IMR-90 (cell line): Measurements from ENCODE around the gene TMEM163. TPM values are rescaled to one million over a fixed set of nuclear protein-coding genes. Genes with fewer than 3 reads are reported as not detected.

Experiments
- ATAC-seq: fragments of 200-7000 bp; cut with Tn5 transposase; 2 replicates; pipeline ENCODE4 v1.9.1; 2020; ENCODE audit warnings: low read depth, mild to moderate bottlenecking, moderate library complexity
- BruUV-seq: library from RNA; stranded (reverse); fragments of 400-500 nt; replicated peaks from 2 replicates; lab custom pipeline; 2021; lab: Mats Ljungman, UMichigan
- CTCF ChIA-PET: fragments of 300-600 bp; formaldehyde crosslinking; extraction: SDS; loops from one replicate; lab custom pipeline; 2021; ENCODE audit warnings: antibody characterized with exemption; lab: Yijun Ruan, JAX
- POLR2A ChIA-PET: fragments of 300-600 bp; sonication (Branson Sonifier 250); formaldehyde crosslinking; loops from one replicate; lab custom pipeline; 2022; ENCODE audit warnings: antibody characterized with exemption; ENCODE audit not compliant: unreplicated experiment; lab: Charles Lee
- DNase-seq: peaks from one replicate; pipeline ENCODE4 v3.0.0; 2013
- H2AFZ ChIP-seq: replicated peaks from 2 replicates; pipeline ENCODE3; 2013; ENCODE audit warnings: low read length, mild to moderate bottlenecking; ENCODE audit not compliant: poor library complexity
- H2AK5ac ChIP-seq: 2 replicates; pipeline ENCODE4 v1.6.1; 2013; ENCODE audit warnings: low read depth, low read length, inconsistent platforms
- H2AK9ac ChIP-seq: replicated peaks from 2 replicates; pipeline ENCODE3; 2013; ENCODE audit warnings: mild to moderate bottlenecking, low read depth, low read length, moderate library complexity; ENCODE audit not compliant: poor library complexity
- H2BK120ac ChIP-seq: 2 replicates; pipeline ENCODE4 v1.6.1; 2013; ENCODE audit warnings: low read depth, low read length, inconsistent platforms
- H2BK15ac ChIP-seq: 3 replicates; pipeline ENCODE4 v1.6.1; 2013; ENCODE audit warnings: low read depth, low read length, inconsistent platforms
- H2BK20ac ChIP-seq: 2 replicates; pipeline ENCODE4 v1.6.1; 2013; ENCODE audit warnings: low read depth, mild to moderate bottlenecking, inconsistent platforms, low read length, moderate library complexity
- H2BK5ac ChIP-seq: 2 replicates; pipeline ENCODE4 v1.6.1; 2013; ENCODE audit warnings: mild to moderate bottlenecking, low read depth, low read length, inconsistent platforms; ENCODE audit not compliant: poor library complexity, severe bottlenecking
- H3K14ac ChIP-seq: replicated peaks from 2 replicates; pipeline ENCODE4 v1.6.1; 2013; ENCODE audit warnings: low read depth, low read length, inconsistent platforms
- H3K18ac ChIP-seq: 2 replicates; pipeline ENCODE4 v1.6.1; 2013; ENCODE audit warnings: low read depth, low read length, control low read depth
- H3K23ac ChIP-seq: 2 replicates; pipeline ENCODE4 v1.6.1; 2013; ENCODE audit warnings: low read depth, low read length, inconsistent platforms
- H3K27ac ChIP-seq: 2 replicates; pipeline ENCODE4 v1.5.1; 2013; ENCODE audit warnings: mild to moderate bottlenecking, control low read depth, low read length; ENCODE audit not compliant: insufficient read depth
- H3K27me3 ChIP-seq: 2 replicates; pipeline ENCODE4 v1.6.1; 2013; ENCODE audit warnings: low read length; ENCODE audit not compliant: control insufficient read depth, insufficient read depth
- H3K36me3 ChIP-seq: 2 replicates; pipeline ENCODE4 v1.6.1; 2013; ENCODE audit warnings: low read length, mixed read lengths; ENCODE audit not compliant: control insufficient read depth, insufficient read depth
- H3K4ac ChIP-seq: 2 replicates; pipeline ENCODE4 v1.6.1; 2013; ENCODE audit warnings: low read depth, low read length, inconsistent platforms
- H3K4me1 ChIP-seq: 2 replicates; pipeline ENCODE4 v1.6.1; 2013; ENCODE audit warnings: low read length, mixed read lengths; ENCODE audit not compliant: control insufficient read depth, insufficient read depth
- H3K4me2 ChIP-seq: 2 replicates; pipeline ENCODE4 v1.6.1; 2013; ENCODE audit warnings: low read depth, mild to moderate bottlenecking, control low read depth, low read length, moderate library complexity
- H3K4me3 ChIP-seq: 2 replicates; pipeline ENCODE4 v1.5.1; 2013; ENCODE audit warnings: low read depth, mild to moderate bottlenecking, control low read depth, low read length, moderate library complexity; ENCODE audit not compliant: insufficient read depth
- H3K56ac ChIP-seq: 2 replicates; pipeline ENCODE4 v1.6.1; 2013; ENCODE audit warnings: low read length, inconsistent platforms; ENCODE audit not compliant: insufficient read depth; ENCODE audit errors: extremely low read depth
- H3K79me1 ChIP-seq, 2 experiments: 2 replicates each; pipeline ENCODE4 v1.6.1; 2013; ENCODE audit warnings: low read length in 2 of 2, inconsistent platforms in 1 of 2, low read depth in 1 of 2
- H3K9ac ChIP-seq: 2 replicates; pipeline ENCODE4 v1.6.1; 2013; ENCODE audit warnings: low read depth, low read length, control low read depth
- H3K9me1 ChIP-seq: 2 replicates; pipeline ENCODE4 v1.6.1; 2013; ENCODE audit warnings: low read length, inconsistent platforms; ENCODE audit not compliant: insufficient read depth
- H3K9me3 ChIP-seq: 2 replicates; pipeline ENCODE4 v1.6.1; 2013; ENCODE audit warnings: low read length; ENCODE audit not compliant: control insufficient read depth, insufficient read depth
- H4K20me1 ChIP-seq: 2 replicates; pipeline ENCODE4 v1.6.1; 2013; ENCODE audit warnings: low read length, inconsistent platforms; ENCODE audit not compliant: insufficient read depth
- H4K5ac ChIP-seq: 2 replicates; pipeline ENCODE4 v1.6.1; 2013; ENCODE audit warnings: mild to moderate bottlenecking, low read depth, low read length, control low read depth
- H4K8ac ChIP-seq, 2 experiments: 2 replicates each; pipeline ENCODE4 v1.6.1; 2013; ENCODE audit warnings: low read depth in 2 of 2, low read length in 2 of 2, control low read depth in 1 of 2, inconsistent platforms in 1 of 2
- H4K91ac ChIP-seq: 2 replicates; pipeline ENCODE4 v1.6.1; 2013; ENCODE audit warnings: low read depth, low read length, inconsistent platforms; ENCODE audit not compliant: insufficient read depth
- BHLHE40 ChIP-seq: fragments of 150-350 bp; IDR thresholded peaks from 2 replicates; pipeline ENCODE4 v1.6.1; 2016; ENCODE audit warnings: mild to moderate bottlenecking, low read depth, low read length
- CEBPB ChIP-seq: IDR thresholded peaks from 2 replicates; pipeline ENCODE4 v1.6.1; 2012; ENCODE audit warnings: low read depth, low read length, improper control_type of control experiment
- CHD1 ChIP-seq: IDR thresholded peaks from 2 replicates; pipeline ENCODE4 v1.6.1; 2012; ENCODE audit warnings: low read depth, low read length, improper control_type of control experiment
- CTCF ChIP-seq: conservative IDR thresholded peaks from 2 replicates; pipeline ENCODE4 v1.5.1; 2012; ENCODE audit warnings: mild to moderate bottlenecking, low read depth, low read length, improper control_type of control experiment
- ELK1 ChIP-seq: fragments of 150-350 bp; IDR thresholded peaks from 2 replicates; pipeline ENCODE4 v1.6.1; 2016; ENCODE audit warnings: low read depth, mild to moderate bottlenecking, low read length, moderate library complexity, borderline replicate concordance
- FOS ChIP-seq: fragments of 150-350 bp; IDR thresholded peaks from 2 replicates; pipeline ENCODE4 v1.6.1; 2016; ENCODE audit warnings: low read depth, low read length
- MAFK ChIP-seq: IDR thresholded peaks from 2 replicates; pipeline ENCODE4 v1.6.1; 2012; ENCODE audit warnings: low read depth, low read length, improper control_type of control experiment
- MAZ ChIP-seq: IDR thresholded peaks from 2 replicates; pipeline ENCODE4 v1.6.1; 2012; ENCODE audit warnings: low read depth, mild to moderate bottlenecking, low read length, improper control_type of control experiment, moderate library complexity, borderline replicate concordance
- MXI1 ChIP-seq: IDR thresholded peaks from 2 replicates; pipeline ENCODE4 v1.6.1; 2012; ENCODE audit warnings: low read depth, mild to moderate bottlenecking, low read length, moderate library complexity, borderline replicate concordance
- NFE2L2 ChIP-seq: fragments of 150-350 bp; IDR thresholded peaks from 2 replicates; pipeline ENCODE4 v1.6.1; 2016; ENCODE audit warnings: low read depth, mild to moderate bottlenecking, low read length
- POLR2A ChIP-seq: IDR thresholded peaks from 2 replicates; pipeline ENCODE4 v1.6.1; 2012; ENCODE audit warnings: mild to moderate bottlenecking, low read depth, low read length
- RAD21 ChIP-seq: IDR thresholded peaks from 2 replicates; pipeline ENCODE4 v1.6.1; 2012; ENCODE audit warnings: low read length, improper control_type of control experiment
- RCOR1 ChIP-seq: IDR thresholded peaks from 2 replicates; pipeline ENCODE4 v1.6.1; 2012; ENCODE audit warnings: mild to moderate bottlenecking, low read length, improper control_type of control experiment; ENCODE audit not compliant: insufficient replicate concordance
- RFX5 ChIP-seq: IDR thresholded peaks from 2 replicates; pipeline ENCODE4 v1.8.0; 2012; ENCODE audit warnings: low read depth, mild to moderate bottlenecking, low read length, moderate library complexity
- SMC3 ChIP-seq: fragments of 150-350 bp; IDR thresholded peaks from 2 replicates; pipeline ENCODE4 v1.6.1; 2016; ENCODE audit warnings: low read depth, mild to moderate bottlenecking, antibody characterized with exemption, low read length, moderate library complexity
- USF2 ChIP-seq: fragments of 150-350 bp; IDR thresholded peaks from 2 replicates; pipeline ENCODE4 v1.6.1; 2017; ENCODE audit warnings: mild to moderate bottlenecking, antibody characterized with exemption, low read length, low read depth
- WGBS, 2 experiments: methylation state at CpG; one replicate each; pipeline versions ENCODE4 v1.1.5 to v1.1.7; 2013; ENCODE audit warnings: missing lambda C conversion rate in 2 of 2; ENCODE audit not compliant: insufficient read length in 1 of 2; ENCODE audit errors: extremely low coverage in 2 of 2; 5-methylcytosine and 5-hydroxymethylcytosine counted together
- dilution Hi-C: fragments of 300-500 bp; cut with HindIII; formaldehyde crosslinking; loops from one replicate; pipeline ENCODE4 v1.14.3; 2018; ENCODE audit warnings: low sequenced_read_pairs; ENCODE audit not compliant: unreplicated experiment
- in situ Hi-C: fragments of 300-500 bp; cut with MboI; formaldehyde crosslinking; loops from 3 replicates; pipeline ENCODE4 v1.14.3; 2019; ENCODE audit warnings: low sequenced_read_pairs, inconsistent platforms, mixed read lengths
- intact Hi-C: fragments of 100-400 bp; cut with micrococcal nuclease; formaldehyde crosslinking; loops from 2 replicates; pipeline ENCODE4 v1.10.0; 2022
- polyA plus RNA-seq, 3 experiments: library from polyadenylated mRNA; depleted of rRNA; stranded (reverse); fragments of >200 nt; gene quantifications; 2 replicates each; pipeline ENCODE4 v1.2.3, GENCODE V29; 2012; ENCODE audit warnings: low replicate concordance in 1 of 3
- total RNA-seq: library from RNA; depleted of rRNA; stranded (reverse); fragments of >200 nt; gene quantifications from 2 replicates; pipeline ENCODE4 v1.2.3, GENCODE V29; 2012

Gene TMEM163
- total and polyA plus RNA-seq, 2 of the 4 experiments (the other 2 are of a cell fraction), result not detected

GRCh38 chr2:134515137-134515536, 203.7 kb downstream of the TMEM163 start:
- Histone ChIP-seq H2BK5ac (no peak overlapping the region), H3K4me1 (no peaks in the 10 kb centered on the region), H3K23ac (no peak overlapping the region), H3K56ac (no peak overlapping the region), H3K18ac (no peak overlapping the region), H3K9ac (no peak overlapping the region), H3K27ac (no peak overlapping the region), H2BK15ac (no peak overlapping the region), H3K27me3 (peaks cover 14% of the 10 kb centered on the region), H2BK120ac (no peak overlapping the region), H3K9me3 (no peaks in the 10 kb centered on the region), H3K9me1 (no peaks in the 10 kb centered on the region), H4K20me1 (no peaks in the 10 kb centered on the region), H3K4me3 (no peak overlapping the region), H3K4ac (no peak overlapping the region), H4K8ac (no peak overlapping the region), H2BK20ac (no peak overlapping the region), H3K79me1 (no peaks in the 10 kb centered on the region), H3K14ac (no peak overlapping the region), H3K36me3 (no peaks in the 10 kb centered on the region), H2AK9ac (no peak overlapping the region), H2AK5ac (no peak overlapping the region), H4K91ac (no peak overlapping the region), H2AFZ (no peak overlapping the region), H3K4me2 (no peak overlapping the region), H4K5ac (no peak overlapping the region)
- ChIA-PET CTCF (no interaction called here), POLR2A (no interaction called here)
- dilution Hi-C loops (no loop called here), intact Hi-C loops (no loop called here), in situ Hi-C loops (no loop called here)
- ATAC-seq (no peak), DNase-seq (no peak)
- no CpG with 5 or more reads among the region's 5 CpGs for WGBS, 2 experiments
- BruUV-seq, result no TSS peak
- TF ChIP-seq ELK1, result no peak
- no peak for TF ChIP-seq CEBPB
- no peak for TF ChIP-seq USF2
- TF ChIP-seq NFE2L2, result no peak
- TF ChIP-seq RFX5, result no peak
- no peak for TF ChIP-seq SMC3
- TF ChIP-seq BHLHE40, result no peak
- TF ChIP-seq POLR2A, result no peak
- no peak for TF ChIP-seq CHD1
- no peak for TF ChIP-seq MAFK
- no peak for TF ChIP-seq MAZ
- TF ChIP-seq FOS, result no peak
- TF ChIP-seq CTCF, result no peak
- TF ChIP-seq RAD21, result no peak
- TF ChIP-seq RCOR1, result no peak
- TF ChIP-seq MXI1, result no peak
